DMS 273 treated with DMSO at 0.1 percent for 48 hours (cell line): ENCODE data around the gene PDE4A.
"Not testable (repeated sequence)": the region's sequence is repeated elsewhere in the genome, so short reads cannot be mapped to it uniquely, and the experiment has no call there.

ENCODE experiments used
- DNase-seq: peaks from one replicate; lab custom pipeline; 2025; lab: John Stamatoyannopoulos, UW

Gene PDE4A

DNA sequence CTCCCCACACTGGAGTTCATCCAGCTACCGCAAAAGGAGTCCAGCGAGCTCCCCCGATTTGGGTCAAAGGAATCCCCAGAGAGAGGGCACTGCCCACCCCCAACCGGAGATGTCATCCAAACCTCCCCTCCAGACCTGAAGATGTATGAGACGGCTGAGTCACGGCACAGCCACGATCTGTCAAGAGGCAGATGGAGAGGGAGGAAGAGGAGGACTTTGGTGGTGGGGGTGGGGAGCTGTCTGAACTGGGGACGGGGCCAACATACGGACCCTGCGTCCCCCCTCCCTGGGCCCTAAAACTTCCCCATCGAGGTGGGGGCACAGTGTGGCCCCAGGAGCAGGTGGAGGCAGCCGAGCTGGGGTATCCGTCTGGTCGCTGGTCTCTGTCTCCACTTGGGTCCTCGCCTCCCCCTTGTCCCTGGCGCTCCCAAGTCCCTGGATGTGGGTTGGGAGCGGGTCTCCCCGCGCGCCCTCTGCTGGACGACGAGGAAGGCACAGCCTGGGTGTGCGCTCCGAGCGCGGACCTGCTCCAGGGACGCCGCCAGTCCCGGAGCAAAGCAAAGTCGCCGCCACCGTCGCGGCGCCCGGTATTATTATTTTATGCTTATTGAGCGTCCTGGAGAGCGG, 3.8 kb downstream of the PDE4A start:
- DNase-seq: peak; percentile 53

GRCh38 chr19:10427169-10427568, 6.8 kb downstream of the PDE4A start:
- no peak for DNase-seq

GRCh38 chr19:10428996-10429381, 8.7 kb downstream of the PDE4A start:
- DNase-seq: no peak

DNA sequence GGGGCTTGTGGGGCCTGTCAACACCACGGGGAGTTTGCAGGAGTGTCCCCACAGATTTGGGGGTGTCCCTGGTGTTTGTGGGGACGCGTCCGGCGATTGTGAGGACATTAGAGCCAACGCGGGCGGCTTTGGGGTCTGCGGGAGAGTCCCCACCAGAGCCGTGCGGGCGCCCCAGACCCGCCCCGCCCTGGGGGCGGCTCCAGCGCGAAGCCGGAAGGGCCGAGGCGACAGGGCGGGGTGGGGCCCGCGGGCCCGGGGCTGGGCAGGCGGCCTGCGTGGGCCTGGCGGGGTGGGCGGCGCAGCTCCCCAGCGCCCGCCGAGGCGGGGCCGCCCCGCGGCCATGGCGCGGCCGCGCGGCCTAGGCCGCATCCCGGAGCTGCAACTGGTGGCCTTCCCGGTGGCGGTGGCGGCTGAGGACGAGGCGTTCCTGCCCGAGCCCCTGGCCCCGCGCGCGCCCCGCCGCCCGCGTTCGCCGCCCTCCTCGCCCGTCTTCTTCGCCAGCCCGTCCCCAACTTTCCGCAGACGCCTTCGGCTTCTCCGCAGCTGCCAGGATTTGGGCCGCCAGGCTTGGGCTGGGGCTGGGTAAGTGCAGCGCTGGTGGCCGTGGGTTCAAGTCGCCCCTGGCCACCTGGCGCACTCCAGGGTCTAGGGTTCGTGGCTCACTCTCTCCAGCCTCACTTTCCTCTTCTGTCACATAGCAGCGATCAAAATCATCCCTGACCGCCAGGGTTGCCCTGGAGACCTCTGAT, 10.3 kb downstream of the PDE4A start:
- DNase-seq: no peak

- no peak for DNase-seq
These were observed 11.1 kb downstream of the PDE4A start for GRCh38 chr19:10431254-10431942.

GRCh38 chr19:10431943-10432735, 11.8 kb downstream of the PDE4A start:
- no peak for DNase-seq

DNA sequence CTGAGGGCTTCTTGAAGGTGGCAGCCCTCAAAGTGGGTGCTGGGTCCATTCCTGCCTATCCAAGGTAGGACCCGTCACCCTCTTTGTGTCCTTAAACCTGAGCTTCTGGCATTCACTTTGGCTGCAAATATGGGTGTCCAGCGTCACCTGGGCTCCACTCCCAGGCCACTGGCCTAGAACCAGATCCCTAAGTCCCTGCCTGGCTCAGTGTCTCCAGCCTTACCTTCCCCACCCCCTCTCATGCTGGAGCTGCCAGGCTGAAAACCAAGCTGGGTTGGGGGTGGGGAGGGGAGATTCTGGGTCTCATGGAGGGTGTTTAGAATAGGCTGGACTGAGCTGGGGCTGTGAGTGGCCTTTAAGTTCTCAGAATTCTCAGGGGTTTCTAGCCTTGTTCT, 12.4 kb downstream of the PDE4A start:
- DNase-seq: no peak

DNA sequence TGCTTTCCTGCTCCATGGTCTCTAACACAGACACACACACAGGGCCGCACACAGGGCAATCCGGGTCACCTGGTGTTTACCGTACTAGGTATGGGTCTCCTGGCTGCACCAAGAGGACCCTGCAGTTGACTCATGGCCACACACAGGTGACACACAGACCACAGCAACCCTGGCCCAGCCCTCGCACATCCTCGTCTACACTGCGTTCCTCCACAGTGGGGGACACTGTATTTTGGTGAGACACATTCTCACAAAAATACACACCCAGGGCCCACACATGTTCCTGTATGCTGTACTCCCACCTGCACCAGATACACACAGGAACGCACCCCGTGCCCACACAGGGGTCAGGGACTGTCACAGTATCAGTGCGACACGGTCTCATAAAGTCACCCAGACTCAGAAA, 12.8 kb downstream of the PDE4A start:
- no peak for DNase-seq

DNA sequence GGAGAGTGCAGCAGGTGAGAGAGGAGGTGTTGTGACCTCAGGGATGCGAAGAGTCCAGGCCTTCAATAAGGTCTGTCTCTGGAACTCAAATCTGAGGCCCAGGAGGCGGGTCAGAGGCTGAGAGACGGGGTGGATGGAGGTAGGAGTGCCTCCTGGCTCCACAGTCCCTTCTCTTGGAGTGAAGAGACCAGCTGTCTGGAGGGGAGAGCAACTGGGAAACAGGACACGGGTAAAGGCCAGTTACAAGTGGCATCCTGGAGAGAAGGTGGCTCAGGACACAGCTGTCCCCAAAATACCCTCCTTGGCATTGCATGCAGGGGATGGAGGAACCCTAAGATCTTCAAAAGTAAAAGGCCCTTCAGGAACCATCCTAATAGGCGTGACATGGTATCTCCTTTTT, 19.2 kb downstream of the PDE4A start:
- no peak for DNase-seq

DNA sequence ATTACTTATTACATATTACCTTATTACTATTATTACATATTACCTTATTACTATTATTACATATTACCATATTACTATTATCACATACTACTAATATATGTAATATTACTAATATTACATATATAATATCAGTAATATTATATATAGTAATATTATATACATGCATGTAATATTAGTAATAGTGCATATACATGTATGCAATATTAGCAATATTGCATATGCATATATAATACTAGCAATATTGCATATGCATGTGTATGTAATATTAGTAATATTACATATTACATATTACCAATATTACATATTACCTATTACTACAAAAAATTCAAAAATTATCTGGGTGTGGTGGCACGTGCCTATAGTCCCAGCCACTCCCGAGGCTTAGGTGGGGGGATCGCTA, 22.4 kb downstream of the PDE4A start:
- no peak for DNase-seq

- no peak for DNase-seq
These were observed 28.7 kb downstream of the PDE4A start for GRCh38 chr19:10449037-10449436.

- DNase-seq: no peak
These were observed 30.0 kb downstream of the PDE4A start for GRCh38 chr19:10450191-10450852.

DNA sequence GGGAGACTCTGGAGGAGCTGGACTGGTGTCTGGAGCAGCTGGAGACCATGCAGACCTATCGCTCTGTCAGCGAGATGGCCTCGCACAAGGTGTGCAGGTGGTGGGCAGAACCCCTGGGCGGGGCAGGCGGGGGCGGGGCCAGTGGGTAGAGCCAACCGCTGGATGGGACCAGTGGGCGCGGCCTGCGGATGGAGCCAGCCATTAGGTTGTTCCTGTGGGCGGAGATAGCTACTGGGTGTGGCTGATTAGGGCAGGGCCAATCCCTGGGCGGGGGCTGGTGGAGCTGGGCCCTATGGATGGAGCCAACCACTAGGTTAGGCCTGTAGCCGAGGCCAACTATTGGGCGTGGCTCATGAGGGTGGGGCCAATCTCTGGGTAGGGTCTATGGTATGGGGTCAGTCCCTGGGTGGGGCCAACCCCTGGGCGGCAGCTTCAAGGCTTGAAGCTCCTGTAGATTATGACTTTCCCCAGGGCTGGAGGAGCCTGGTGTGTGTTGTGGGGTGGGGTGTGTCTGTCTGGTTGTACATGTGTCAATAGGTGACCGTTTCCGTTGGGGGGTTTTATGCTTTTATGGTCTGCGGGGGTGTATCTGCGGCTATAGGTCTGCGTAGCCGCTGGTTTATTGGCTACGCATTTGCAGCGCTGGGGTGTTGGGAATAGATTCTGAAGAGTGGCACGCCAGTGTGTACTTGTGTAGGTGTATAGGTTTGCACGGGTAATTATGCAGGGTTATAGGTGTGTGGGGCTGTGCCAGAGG, 30.7 kb downstream of the PDE4A start:
- no peak for DNase-seq

- no peak for DNase-seq
These were observed 32.6 kb downstream of the PDE4A start for GRCh38 chr19:10452726-10453618.

- DNase-seq: no peak
These were observed 33.5 kb downstream of the PDE4A start for GRCh38 chr19:10453852-10454251.

DNA sequence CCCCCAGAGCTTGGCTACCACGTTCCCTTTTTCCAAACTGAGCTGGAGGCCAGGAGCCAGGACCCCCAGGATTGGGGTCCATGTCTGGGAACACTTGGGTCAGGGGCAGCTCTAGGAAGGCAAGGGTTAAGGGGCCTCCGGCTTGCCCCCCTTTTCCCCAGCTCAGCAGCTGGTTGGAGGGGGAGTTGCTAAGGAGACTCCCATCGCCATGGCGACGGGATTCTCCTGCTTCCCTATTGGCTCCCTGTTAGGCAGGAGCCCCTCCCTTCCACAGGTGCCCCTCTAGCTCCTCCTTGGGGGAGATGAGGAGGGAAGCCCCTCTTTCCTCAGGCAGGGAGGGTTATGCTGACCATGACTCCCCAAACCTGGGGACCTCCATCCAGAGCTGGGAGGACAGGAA, 33.9 kb downstream of the PDE4A start:
- no peak for DNase-seq

- DNase-seq: not testable (repeated sequence)
These were observed 38.4 kb downstream of the PDE4A start for GRCh38 chr19:10458733-10459132.

DNA sequence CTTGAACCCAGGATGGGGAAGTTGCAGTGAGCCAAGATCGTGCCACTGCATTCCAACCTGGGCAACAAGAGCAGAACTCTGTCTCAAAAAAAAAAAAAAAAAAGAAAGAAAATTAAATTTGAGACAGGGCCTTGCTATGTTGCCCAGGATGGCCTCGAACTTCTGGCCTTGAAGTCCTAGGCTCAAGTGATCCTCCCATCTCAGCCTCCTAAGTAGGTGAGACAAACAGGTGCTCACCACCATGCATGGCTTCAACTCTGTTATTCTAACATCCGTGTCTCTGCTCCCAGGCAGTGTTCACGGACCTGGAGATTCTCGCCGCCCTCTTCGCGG, 40.3 kb downstream of the PDE4A start:
- DNase-seq: no peak

- DNase-seq: no peak
These were observed 41.0 kb downstream of the PDE4A start for GRCh38 chr19:10461047-10461949.
